Uterus (tissue), 2 donors: Measurements from ENCODE around the gene KPTN.

Experiments used
- CTCF ChIP-seq, 4 experiments: fragments of 200-600 bp in 2 of 4; fragments of 450-650 bp in 2 of 4; sonication (generic) in 2 of 4; IDR thresholded peaks; one replicate each; pipeline ENCODE4 v1.5.1; 2016 to 2019; ENCODE audit warnings: antibody characterized with exemption in 4 of 4, mild to moderate bottlenecking in 2 of 4, moderate library complexity in 1 of 4
- POLR2A ChIP-seq, 2 donors: fragments of 450-650 bp; IDR thresholded peaks; one replicate each; pipeline ENCODE4 v1.6.1; 2016; ENCODE audit warnings: antibody characterized with exemption in 2 of 2, mild to moderate bottlenecking in 1 of 2, moderate library complexity in 1 of 2

- no peak for TF ChIP-seq POLR2A (IDR thresholded peaks at IDR 0.05)
- no peak for TF ChIP-seq CTCF (IDR thresholded peaks at IDR 0.05)
Observed at GRCh38 chr19:47491358-47492136, 7.5 kb upstream of the KPTN start.
